ENCODE results near the gene ACBD6. TPM values are rescaled to one million over a fixed set of nuclear protein-coding genes. Genes with fewer than 3 reads are reported as not detected.

The ACBD6 gene
- total and polyA plus RNA-seq, 5 donors = 22.1 to 28.9 (median 24.0) TPM

Small RNAs within 50 kb of the gene (microRNA-seq; reads per million reads assigned to microRNA genes)
- gene MIR3121 = 0 reads per million in 2 donors

Other genes starting within 250 kb of the ACBD6 start
- gene OVAAL, start 56.4 kb upstream of the ACBD6 start, total RNA-seq = under 1 TPM; 0.39 to 0.69 (median 0.43) TPM
- gene OVAAL, start 56.4 kb upstream of the ACBD6 start, polyA plus RNA-seq = 1.7 TPM
- 10 to 100 TPM; 22.9 to 33.4 (median 31.5) TPM for gene XPR1, start 129.4 kb upstream of the ACBD6 start, total RNA-seq
- gene XPR1, start 129.4 kb upstream of the ACBD6 start, polyA plus RNA-seq = 10.7 TPM

Data from right cardiac atrium (tissue), 5 donors.